ENCODE data around the gene CORO6. TPM values are rescaled to one million over a fixed set of nuclear protein-coding genes. Genes with fewer than 3 reads are reported as not detected.

Gene CORO6
- total RNA-seq, 1 experiment from 2014 or later: 2.3 TPM

DNA sequence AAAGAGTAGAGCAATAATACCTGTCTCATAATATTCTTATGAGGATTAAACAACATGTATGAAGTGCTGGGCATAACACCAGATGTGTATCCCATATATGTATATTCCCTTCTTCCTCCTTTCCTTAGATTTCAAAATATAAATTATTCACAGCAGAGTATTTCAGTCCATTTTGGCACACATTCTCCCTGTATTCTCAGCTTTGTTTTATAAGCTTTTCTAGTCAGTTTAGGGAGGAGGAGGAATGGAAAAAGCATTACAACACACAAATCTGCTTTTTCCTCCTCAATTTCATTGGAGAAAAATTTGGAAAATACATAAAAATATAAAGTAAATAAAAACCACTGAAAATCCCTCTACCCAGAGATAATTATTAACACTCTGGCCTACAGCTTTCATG, 46.6 kb upstream of the CORO6 start:
- H3K56ac ChIP-seq (ENCODE audit: insufficient read length, low read depth, low read length): no peak overlapping the region
- Mint-ChIP-seq H3K4me1 (peaks cover 7% of the 10 kb centered on the region in 2 experiments), H3K27ac (no peak overlapping the region), H3K4me3 (no peak overlapping the region), H3K27me3 (ENCODE audit: low read depth) (no peaks in the 10 kb centered on the region), H3K36me3 (ENCODE audit: insufficient read depth in 1 of 3, low read depth in 3 of 3) (peaks cover 0 to 9% (median 4%) of the 10 kb centered on the region in 3 experiments; a peak in 4 of 7 replicates), H3K9me3 (no peaks in the 10 kb centered on the region)
- H3K79me1 ChIP-seq (ENCODE audit: insufficient read depth, low read depth, low read length, poor library complexity, severe bottlenecking): no peaks in the 10 kb centered on the region
- H3K9ac ChIP-seq (ENCODE audit: extremely low read depth, insufficient read length, low read length): no peak overlapping the region
- no peak overlapping the region for H3K18ac ChIP-seq (ENCODE audit: insufficient read length, low read depth, low read length)
- H2AFZ ChIP-seq (ENCODE audit: low read length): no peak overlapping the region
- H3K4me2 ChIP-seq (ENCODE audit: insufficient read depth, insufficient read length, low read length): no peak overlapping the region
- H4K8ac ChIP-seq (replicated peaks; ENCODE audit: insufficient read length, low read depth, low read length): no peak overlapping the region
- H3K23me2 ChIP-seq (ENCODE audit: insufficient read length, low read depth, low read length, poor library complexity, severe bottlenecking): no peaks in the 10 kb centered on the region
- no peaks in the 10 kb centered on the region for H3K4me1 ChIP-seq (ENCODE audit: insufficient read depth, low read length)
- H3T11ph ChIP-seq (ENCODE audit: low read length): no peak overlapping the region
- H2AK5ac ChIP-seq (ENCODE audit: insufficient read length, low read length): no peak overlapping the region
- H2BK12ac ChIP-seq (ENCODE audit: insufficient read length, low read depth, low read length): no peak overlapping the region
- H2BK15ac ChIP-seq (ENCODE audit: low read depth, low read length): no peak overlapping the region
- no peak overlapping the region for H3K27ac ChIP-seq (ENCODE audit: insufficient read length, low read depth, low read length)
- H3K23ac ChIP-seq (ENCODE audit: insufficient read length, low read depth, low read length): no peak overlapping the region
- H2BK5ac ChIP-seq (ENCODE audit: insufficient read length, low read length): no peak overlapping the region
- H4K20me1 ChIP-seq (ENCODE audit: control insufficient read depth, insufficient read depth, insufficient read length): no peaks in the 10 kb centered on the region
- TF ChIP-seq, protein P1, sequence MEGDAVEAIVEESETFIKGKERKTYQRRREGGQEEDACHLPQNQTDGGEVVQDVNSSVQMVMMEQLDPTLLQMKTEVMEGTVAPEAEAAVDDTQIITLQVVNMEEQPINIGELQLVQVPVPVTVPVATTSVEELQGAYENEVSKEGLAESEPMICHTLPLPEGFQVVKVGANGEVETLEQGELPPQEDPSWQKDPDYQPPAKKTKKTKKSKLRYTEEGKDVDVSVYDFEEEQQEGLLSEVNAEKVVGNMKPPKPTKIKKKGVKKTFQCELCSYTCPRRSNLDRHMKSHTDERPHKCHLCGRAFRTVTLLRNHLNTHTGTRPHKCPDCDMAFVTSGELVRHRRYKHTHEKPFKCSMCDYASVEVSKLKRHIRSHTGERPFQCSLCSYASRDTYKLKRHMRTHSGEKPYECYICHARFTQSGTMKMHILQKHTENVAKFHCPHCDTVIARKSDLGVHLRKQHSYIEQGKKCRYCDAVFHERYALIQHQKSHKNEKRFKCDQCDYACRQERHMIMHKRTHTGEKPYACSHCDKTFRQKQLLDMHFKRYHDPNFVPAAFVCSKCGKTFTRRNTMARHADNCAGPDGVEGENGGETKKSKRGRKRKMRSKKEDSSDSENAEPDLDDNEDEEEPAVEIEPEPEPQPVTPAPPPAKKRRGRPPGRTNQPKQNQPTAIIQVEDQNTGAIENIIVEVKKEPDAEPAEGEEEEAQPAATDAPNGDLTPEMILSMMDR (conservative IDR thresholded peaks at IDR 0.05): no peak
- H3K14ac ChIP-seq (ENCODE audit: insufficient read depth, low read length): no peak overlapping the region
- no peak overlapping the region for H2BK120ac ChIP-seq (ENCODE audit: low read depth, low read length, poor library complexity, severe bottlenecking)
- H2BK20ac ChIP-seq (ENCODE audit: low read depth, low read length, poor library complexity, severe bottlenecking): no peak overlapping the region
- no peaks in the 10 kb centered on the region for H3K27me3 ChIP-seq (ENCODE audit: insufficient read depth, low read length)
- H3K9me3 ChIP-seq (ENCODE audit: control insufficient read depth, low read depth, low read length): no peaks in the 10 kb centered on the region
- H4K91ac ChIP-seq (ENCODE audit: insufficient read length, low read depth, low read length): no peak overlapping the region
- DNase-seq: no peak
- no peak overlapping the region for H3K4ac ChIP-seq (ENCODE audit: low read depth, low read length)
- no peaks in the 10 kb centered on the region for H3K79me2 ChIP-seq (ENCODE audit: insufficient read depth, low read length)
- H4K5ac ChIP-seq (ENCODE audit: insufficient read length, low read depth, low read length): no peak overlapping the region
